22Rv1 (cell line): Measurements from ENCODE around the gene NDST3.

Experiments used
- ZFX ChIP-seq: fragments of 450-650 bp; IDR thresholded peaks from 2 replicates; pipeline ENCODE4 v1.6.1; 2017; ENCODE audit warnings: antibody characterized with exemption, borderline replicate concordance
- TF ChIP-seq, protein P1 (sequence below): fragments of 450-650 bp; IDR thresholded peaks from 2 replicates; pipeline ENCODE4 v1.5.1; 2017; ENCODE audit warnings: mild to moderate bottlenecking

DNA sequence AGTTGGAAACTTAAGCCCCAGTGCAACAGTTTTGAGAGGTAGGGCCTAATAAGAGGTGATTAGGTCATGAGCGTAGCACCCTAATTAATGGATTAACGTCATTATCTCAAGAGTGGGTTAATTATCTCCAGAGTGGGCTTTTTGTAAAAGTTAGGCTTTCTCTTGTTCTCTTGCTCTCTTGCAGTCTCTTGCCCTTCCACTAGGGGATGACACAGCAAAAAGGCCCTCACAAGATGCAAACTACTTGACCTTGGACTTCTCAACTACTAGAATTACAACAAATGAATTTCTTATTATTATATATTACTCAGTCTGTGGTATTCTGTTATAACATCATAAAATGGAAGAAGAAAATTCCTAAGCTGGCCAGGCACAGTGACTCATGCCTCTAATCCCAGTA is 22.1 kb upstream of the NDST3 start:
- TF ChIP-seq, protein P1, sequence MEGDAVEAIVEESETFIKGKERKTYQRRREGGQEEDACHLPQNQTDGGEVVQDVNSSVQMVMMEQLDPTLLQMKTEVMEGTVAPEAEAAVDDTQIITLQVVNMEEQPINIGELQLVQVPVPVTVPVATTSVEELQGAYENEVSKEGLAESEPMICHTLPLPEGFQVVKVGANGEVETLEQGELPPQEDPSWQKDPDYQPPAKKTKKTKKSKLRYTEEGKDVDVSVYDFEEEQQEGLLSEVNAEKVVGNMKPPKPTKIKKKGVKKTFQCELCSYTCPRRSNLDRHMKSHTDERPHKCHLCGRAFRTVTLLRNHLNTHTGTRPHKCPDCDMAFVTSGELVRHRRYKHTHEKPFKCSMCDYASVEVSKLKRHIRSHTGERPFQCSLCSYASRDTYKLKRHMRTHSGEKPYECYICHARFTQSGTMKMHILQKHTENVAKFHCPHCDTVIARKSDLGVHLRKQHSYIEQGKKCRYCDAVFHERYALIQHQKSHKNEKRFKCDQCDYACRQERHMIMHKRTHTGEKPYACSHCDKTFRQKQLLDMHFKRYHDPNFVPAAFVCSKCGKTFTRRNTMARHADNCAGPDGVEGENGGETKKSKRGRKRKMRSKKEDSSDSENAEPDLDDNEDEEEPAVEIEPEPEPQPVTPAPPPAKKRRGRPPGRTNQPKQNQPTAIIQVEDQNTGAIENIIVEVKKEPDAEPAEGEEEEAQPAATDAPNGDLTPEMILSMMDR, result peak; percentile 38
- TF ChIP-seq ZFX, result no peak
